CD4-positive, alpha-beta T cell (primary cell): ENCODE measurements around the gene ADAMTS18. TPM values are rescaled to one million over a fixed set of nuclear protein-coding genes. Genes with fewer than 3 reads are reported as not detected.

Source experiments
- ATAC-seq: fragments of 200-7000 bp; cut with Tn5 transposase; one replicate; pipeline ENCODE4 v1.10.0; 2022; ENCODE audit warnings: mild to moderate bottlenecking; ENCODE audit not compliant: poor library complexity
- CTCF ChIA-PET: fragments of 350-600 bp; sonication (Branson Sonifier 250); formaldehyde crosslinking; loops from one replicate; lab custom pipeline; 2021; ENCODE audit warnings: antibody characterized with exemption, inconsistent platforms; lab: Charles Lee
- POLR2A ChIA-PET: fragments of 350-600 bp; sonication (Branson Sonifier 250); formaldehyde crosslinking; loops from one replicate; lab custom pipeline; 2021; ENCODE audit warnings: antibody characterized with exemption, inconsistent platforms; lab: Charles Lee
- DNase-seq, 14 experiments: peaks; one replicate each; pipeline ENCODE4 v3.0.0-alpha.2; 2013 to 2020; ENCODE audit warnings: mixed read lengths in 2 of 14
- H3K27ac ChIP-seq, 2 donors: one replicate each; pipeline versions ENCODE4 v1.5.1 to v1.7.0; 2013; ENCODE audit warnings: low read length in 2 of 2, low read depth in 1 of 2, mild to moderate bottlenecking in 1 of 2
- H3K27me3 ChIP-seq, 2 experiments: 1 replicate in 1 of 2; 2 replicates in 1 of 2; pipeline versions ENCODE4 v1.6.1 to v1.7.0; 2013; ENCODE audit warnings: low read length in 2 of 2, control low read depth in 1 of 2, mild to moderate bottlenecking in 1 of 2, moderate library complexity in 1 of 2; ENCODE audit not compliant: insufficient read depth in 2 of 2, control insufficient read depth in 1 of 2
- H3K36me3 ChIP-seq: one replicate; pipeline ENCODE4 v1.6.1; 2013; ENCODE audit warnings: low read length, control low read depth; ENCODE audit not compliant: insufficient read depth
- H3K4me1 ChIP-seq: one replicate; pipeline ENCODE4 v1.6.1; 2013; ENCODE audit warnings: low read length, control low read depth; ENCODE audit not compliant: insufficient read depth
- H3K4me3 ChIP-seq: one replicate; pipeline ENCODE4 v1.5.1; 2013; ENCODE audit warnings: mild to moderate bottlenecking, low read length, moderate library complexity
- H3K9me3 ChIP-seq, 2 experiments: 1 replicate in 1 of 2; 2 replicates in 1 of 2; pipeline versions ENCODE4 v1.6.1 to v1.7.0; 2013; ENCODE audit warnings: low read length in 2 of 2, mild to moderate bottlenecking in 2 of 2, control low read depth in 1 of 2, moderate library complexity in 1 of 2; ENCODE audit not compliant: control insufficient read depth in 1 of 2, insufficient read depth in 1 of 2
- H3K27ac Mint-ChIP-seq: one replicate; pipeline ENCODE4 v1.8.0; 2020; ENCODE audit warnings: mixed read lengths
- H3K27me3 Mint-ChIP-seq: one replicate; pipeline ENCODE4 v1.8.0; 2021; ENCODE audit warnings: mixed read lengths
- H3K36me3 Mint-ChIP-seq: one replicate; pipeline ENCODE4 v1.8.0; 2021; ENCODE audit warnings: low read depth, mixed read lengths
- H3K4me1 Mint-ChIP-seq: one replicate; pipeline ENCODE4 v1.8.0; 2021; ENCODE audit warnings: low read depth, mixed read lengths
- H3K4me3 Mint-ChIP-seq: one replicate; pipeline ENCODE4 v1.8.0; 2020; ENCODE audit warnings: mild to moderate bottlenecking, mixed read lengths
- H3K9me3 Mint-ChIP-seq: one replicate; pipeline ENCODE4 v1.8.0; 2020; ENCODE audit warnings: mixed read lengths
- intact Hi-C, 2 experiments: fragments of 100-400 bp; cut with DNase I in 1 of 2; cut with micrococcal nuclease in 1 of 2; formaldehyde crosslinking; loops; one replicate each; pipeline versions ENCODE4 v1.15.1 to v1.9.0; 2023 to 2025; cut with DNase I, micrococcal nuclease
- total RNA-seq, 174 experiments: library from RNA in 2 of 174; stranded (reverse) in 2 of 174; gene quantifications; one replicate each; pipeline ENCODE4 v1.2.3 and lab custom pipeline; 2021 to 2026
- TF ChIP-seq, protein P1 (sequence below): fragments of 200-600 bp; IDR thresholded peaks from one replicate; pipeline ENCODE4 v1.8.0; 2022; ENCODE audit warnings: antibody characterized with exemption, mild to moderate bottlenecking

The ADAMTS18 gene
- total RNA-seq, 2 experiments from 2014 or later = not detected

DNA sequence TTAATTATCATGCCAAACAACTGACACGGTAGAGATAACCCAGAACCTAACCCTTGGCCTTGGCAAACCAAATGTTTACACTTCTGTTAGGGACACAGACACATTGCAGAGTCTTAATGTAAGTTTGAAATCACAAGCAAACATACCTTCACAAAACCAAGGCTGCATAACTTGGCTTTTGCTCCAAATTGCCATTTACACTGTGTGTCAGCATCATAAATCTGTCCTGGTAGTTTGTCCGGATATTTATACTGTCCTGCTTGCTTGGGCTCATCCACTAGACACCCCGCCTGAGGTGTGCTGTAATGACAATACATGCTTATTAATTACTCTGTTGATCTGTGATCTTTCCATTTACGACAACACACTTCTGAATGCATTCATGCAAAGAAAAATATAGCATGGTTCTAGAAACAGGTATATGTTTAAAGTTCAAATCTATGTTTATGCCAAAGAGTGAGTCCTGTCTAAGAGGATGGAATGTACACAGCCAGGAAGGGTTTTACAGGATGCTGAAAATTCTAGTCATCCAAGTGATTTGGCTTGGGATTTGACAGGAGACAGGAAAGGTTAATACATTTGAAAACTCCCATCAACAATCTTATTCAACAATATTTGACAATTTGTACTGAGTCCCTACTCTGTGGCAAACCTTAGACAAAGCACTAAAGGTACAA lies 81.1 kb downstream of the ADAMTS18 start:
- no peaks in the 10 kb centered on the region for H3K27me3 ChIP-seq
- H3K36me3 ChIP-seq = no peaks in the 10 kb centered on the region
- H3K4me1 ChIP-seq = no peaks in the 10 kb centered on the region
- intact Hi-C loops = no loop called here
- ATAC-seq (no peak), DNase-seq (no peak)
- Mint-ChIP-seq H3K4me3 (no peak overlapping the region), H3K4me1 (no peaks in the 10 kb centered on the region), H3K9me3 (no peaks in the 10 kb centered on the region), H3K27me3 (no peaks in the 10 kb centered on the region), H3K27ac (no peak overlapping the region), H3K36me3 (no peaks in the 10 kb centered on the region)
- ChIA-PET POLR2A (no interaction called here), CTCF (no interaction called here)
- no peak overlapping the region for H3K27ac ChIP-seq
- no peaks in the 10 kb centered on the region for H3K9me3 ChIP-seq
- TF ChIP-seq, protein P1, sequence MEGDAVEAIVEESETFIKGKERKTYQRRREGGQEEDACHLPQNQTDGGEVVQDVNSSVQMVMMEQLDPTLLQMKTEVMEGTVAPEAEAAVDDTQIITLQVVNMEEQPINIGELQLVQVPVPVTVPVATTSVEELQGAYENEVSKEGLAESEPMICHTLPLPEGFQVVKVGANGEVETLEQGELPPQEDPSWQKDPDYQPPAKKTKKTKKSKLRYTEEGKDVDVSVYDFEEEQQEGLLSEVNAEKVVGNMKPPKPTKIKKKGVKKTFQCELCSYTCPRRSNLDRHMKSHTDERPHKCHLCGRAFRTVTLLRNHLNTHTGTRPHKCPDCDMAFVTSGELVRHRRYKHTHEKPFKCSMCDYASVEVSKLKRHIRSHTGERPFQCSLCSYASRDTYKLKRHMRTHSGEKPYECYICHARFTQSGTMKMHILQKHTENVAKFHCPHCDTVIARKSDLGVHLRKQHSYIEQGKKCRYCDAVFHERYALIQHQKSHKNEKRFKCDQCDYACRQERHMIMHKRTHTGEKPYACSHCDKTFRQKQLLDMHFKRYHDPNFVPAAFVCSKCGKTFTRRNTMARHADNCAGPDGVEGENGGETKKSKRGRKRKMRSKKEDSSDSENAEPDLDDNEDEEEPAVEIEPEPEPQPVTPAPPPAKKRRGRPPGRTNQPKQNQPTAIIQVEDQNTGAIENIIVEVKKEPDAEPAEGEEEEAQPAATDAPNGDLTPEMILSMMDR = no peak
- H3K4me3 ChIP-seq = no peak overlapping the region

DNA sequence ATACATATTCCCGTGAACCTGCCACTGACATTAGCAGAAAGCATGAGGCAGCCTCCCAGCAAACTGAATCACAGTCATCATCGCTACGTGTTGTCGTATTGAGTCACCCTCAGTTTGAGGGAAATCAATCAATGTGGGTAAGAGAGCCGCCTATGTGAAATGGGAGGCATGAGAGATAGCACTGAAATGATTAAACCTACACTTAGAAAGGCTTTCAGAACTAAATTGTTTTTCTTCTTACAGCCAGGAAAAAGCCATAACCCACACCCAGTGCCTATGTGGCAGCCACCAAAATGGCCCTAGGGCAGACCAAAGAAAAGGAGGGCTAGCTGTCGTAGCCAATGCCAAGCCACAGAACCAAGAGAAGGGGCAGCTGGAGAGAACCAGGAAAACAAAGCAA lies 90.5 kb downstream of the ADAMTS18 start:
- no peak overlapping the region for H3K27ac ChIP-seq
- no peaks in the 10 kb centered on the region for H3K4me1 ChIP-seq
- DNase-seq = no peak
- ChIA-PET CTCF (no interaction called here), POLR2A (no interaction called here)
- no peaks in the 10 kb centered on the region for H3K27me3 ChIP-seq
- Mint-ChIP-seq H3K27ac (no peak overlapping the region), H3K4me1 (no peaks in the 10 kb centered on the region), H3K4me3 (no peak overlapping the region), H3K36me3 (no peaks in the 10 kb centered on the region), H3K27me3 (peaks cover 5% of the 10 kb centered on the region), H3K9me3 (no peaks in the 10 kb centered on the region)
- no peaks in the 10 kb centered on the region for H3K9me3 ChIP-seq
- no peak for ATAC-seq
- H3K4me3 ChIP-seq = no peak overlapping the region
- intact Hi-C loops = no loop called here
- TF ChIP-seq, protein P1 = no peak
- no peaks in the 10 kb centered on the region for H3K36me3 ChIP-seq

DNA sequence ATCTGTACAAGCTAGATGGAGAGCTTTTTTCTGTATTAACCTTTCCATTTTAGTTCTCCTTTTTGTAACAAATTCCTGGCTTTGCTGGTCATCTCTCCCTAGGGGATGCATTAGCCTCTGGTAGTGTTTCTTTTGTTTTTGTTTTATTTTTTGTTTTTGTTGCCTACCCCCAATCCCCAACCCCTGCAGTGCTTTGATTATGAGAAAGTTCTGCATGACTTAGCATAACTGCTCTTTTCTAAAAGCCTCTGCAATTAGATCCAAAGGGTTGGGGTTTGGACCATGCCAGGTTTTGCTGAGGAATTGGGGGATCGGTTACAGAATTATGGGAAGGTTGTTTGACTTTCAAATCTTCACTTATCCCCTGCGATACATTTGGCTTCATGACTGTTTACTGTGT lies 98.2 kb downstream of the ADAMTS18 start:
- Histone ChIP-seq H3K27ac (no peak overlapping the region), H3K4me3 (no peak overlapping the region), H3K9me3 (no peaks in the 10 kb centered on the region), H3K4me1 (no peaks in the 10 kb centered on the region), H3K27me3 (no peaks in the 10 kb centered on the region), H3K36me3 (no peaks in the 10 kb centered on the region)
- intact Hi-C loops = no loop called here
- TF ChIP-seq, protein P1 = no peak
- CTCF ChIA-PET = no interaction called here
- no peaks in the 10 kb centered on the region for H3K9me3 Mint-ChIP-seq
- POLR2A ChIA-PET = no interaction called here
- H3K4me1 Mint-ChIP-seq = no peaks in the 10 kb centered on the region
- no peak overlapping the region for H3K27ac Mint-ChIP-seq
- H3K27me3 Mint-ChIP-seq = no peaks in the 10 kb centered on the region
- ATAC-seq = no peak
- no peak for DNase-seq
- H3K36me3 Mint-ChIP-seq = no peaks in the 10 kb centered on the region
- H3K4me3 Mint-ChIP-seq = no peak overlapping the region
